Adrenal gland (tissue), 12 donors: ENCODE measurements around the gene TAS1R1. TPM values are rescaled to one million over a fixed set of nuclear protein-coding genes. Genes with fewer than 3 reads are reported as not detected.
A peak's percentile ranks its signal among the peaks of the same experiment; 100 is the strongest.

Experiments used
- DNase-seq, 7 donors: peaks; one replicate each; pipeline ENCODE4 v3.0.0-alpha.2; 2019 to 2020
- H3K27ac ChIP-seq, 5 donors: fragments of 200-600 bp; sonication (generic) in 4 of 5; 1 replicate in 3 of 5; 2 replicates in 2 of 5; pipeline versions ENCODE4 v1.5.1 to v1.8.0; 2016 to 2020; ENCODE audit warnings: mild to moderate bottlenecking in 1 of 5
- H3K27me3 ChIP-seq: fragments of 200-600 bp; 2 replicates; pipeline ENCODE4 v1.8.0; 2021
- H3K36me3 ChIP-seq, 2 donors: fragments of 200-600 bp; replicated peaks in 1 of 2; 1 replicate in 1 of 2; 2 replicates in 1 of 2; pipeline versions ENCODE4 v1.5.1 to v1.8.0; 2018 to 2022
- H3K4me1 ChIP-seq, 2 donors: fragments of 200-600 bp; replicated peaks in 1 of 2; 1 replicate in 1 of 2; 2 replicates in 1 of 2; pipeline versions ENCODE4 v1.5.1 to v1.8.0; 2018 to 2021
- H3K4me3 ChIP-seq, 4 donors: fragments of 200-600 bp; sonication (generic) in 3 of 4; one replicate each; pipeline ENCODE4 v1.5.1; 2016 to 2018
- H3K9me3 ChIP-seq, 3 donors: fragments of 200-600 bp; sonication (generic) in 1 of 3; replicated peaks in 1 of 3; 1 replicate in 2 of 3; 2 replicates in 1 of 3; pipeline versions ENCODE4 v1.5.1 to v1.8.0; 2016 to 2021
- CTCF ChIP-seq, 6 experiments: fragments of 450-650 bp in 4 of 6; fragments of 200-600 bp in 2 of 6; sonication (generic) in 1 of 6; IDR thresholded peaks; 1 replicate in 5 of 6; 2 replicates in 1 of 6; pipeline versions ENCODE4 v1.5.1 to v1.8.0; 2016 to 2021; ENCODE audit warnings: antibody characterized with exemption in 6 of 6, mild to moderate bottlenecking in 2 of 6, moderate library complexity in 1 of 6
- POLR2A ChIP-seq, 2 donors: fragments of 450-650 bp; IDR thresholded peaks; one replicate each; pipeline ENCODE4 v1.6.1; 2017; ENCODE audit warnings: antibody characterized with exemption in 2 of 2, mild to moderate bottlenecking in 2 of 2, moderate library complexity in 1 of 2
- WGBS, 4 donors: extraction: QIAGEN DNeasy Blood & Tissue Kit in 2 of 4; methylation state at CpG; one replicate each; pipeline versions ENCODE4 v1.1.5 to v1.1.7; 2013 to 2017; 5-methylcytosine and 5-hydroxymethylcytosine counted together
- intact Hi-C, 2 donors: fragments of 100-400 bp; cut with DNase I; formaldehyde crosslinking; loops; one replicate each; pipeline versions ENCODE4 v1.14.1 to v1.15.0; 2022 to 2023
- polyA plus RNA-seq, 3 donors: library from polyadenylated mRNA; stranded (reverse); fragments of 200-250 nt in 2 of 3; fragments of 350-450 nt in 1 of 3; fragmentation: Illumina TruSeq in 1 of 3; extraction: RNeasy Lipid Tissue Mini Kit (QIAGEN cat#74804) in 1 of 3; gene quantifications; one replicate each; pipeline ENCODE4 v1.2.3, GENCODE V29; 2013 to 2014
- total RNA-seq, 9 donors: library from RNA; depleted of rRNA in 4 of 9; stranded (reverse); fragments of >200 nt in 4 of 9; fragments of 120-200 nt in 1 of 9; fragmentation: NEBNext Ultra II Directional in 1 of 9; extraction: Animal tissue kit (Norgen Biotek cat#: 25700) in 1 of 9; gene quantifications; one replicate each; pipeline versions ENCODE4 v1.1.0 to v1.2.4, GENCODE V29; 2013 to 2023
- donor health status: healthy with polysubstance abuse.
- donor health status: Bipolar disorder and iron deficiency.
- donor health status: DM: yes; HTN: yes; CAD: no.
- donor health status: DM: no; HTN: no; CAD: no.
- donor health status: DM: no; HTN: no; CAD: no.
- donor health status: DM: yes; HTN: yes; CAD: no.

Gene TAS1R1
- total and polyA plus RNA-seq, 12 donors: 0.11 to 0.83 (median 0.40) TPM; not detected in 5

GRCh38 chr1:6578624-6579373 is 23.7 kb downstream of the TAS1R1 start:
- H3K4me3 ChIP-seq: peak overlapping the region in 1 of 4 donors; percentile 91
- intact Hi-C loops: no loop called here
- no peaks in the 10 kb centered on the region for H3K27me3 ChIP-seq
- no peaks in the 10 kb centered on the region for H3K36me3 ChIP-seq
- peaks cover 17 to 31% of the 10 kb centered on the region in 2 donors for H3K4me1 ChIP-seq
- no peak for TF ChIP-seq CTCF (IDR thresholded peaks at IDR 0.05)
- no peak for TF ChIP-seq POLR2A (IDR thresholded peaks at IDR 0.05)
- DNase-seq: peak in 1 of 7 donors; percentile 24
- peak overlapping the region in 3 of 5 donors; percentile 86 to 97 (median 95) for H3K27ac ChIP-seq
- WGBS, 4 donors: 88 to 93% (median 89%) methylated on average over 9 to 14 of the region's 14 CpGs
- H3K9me3 ChIP-seq: no peaks in the 10 kb centered on the region

- intact Hi-C loops: no loop called here
- Histone ChIP-seq H3K4me3 (peak within 1 kb of the TSS; percentile 26 to 91 (median 72)), H3K27me3 (no peaks in the 10 kb centered on the region), H3K27ac (peak within 1 kb of the TSS; percentile 26 to 97 (median 86)), H3K9me3 (no peaks in the 10 kb centered on the region), H3K4me1 (peaks cover 17 to 31% of the 10 kb centered on the region in 2 donors), H3K36me3 (no peaks in the 10 kb centered on the region)
- 5 to 37% (median 13%) methylated on average over 16 to 58 of the region's 58 CpGs for WGBS, 4 donors
- TF ChIP-seq CTCF (IDR thresholded peaks at IDR 0.05) (no peak), POLR2A (IDR thresholded peaks at IDR 0.05) (peak; percentile 75 to 92)
- DNase-seq: peak; percentile 99 to 100 (median 100)
These were observed 24.4 kb downstream of the TAS1R1 start, which contains the start of gene ZBTB48 for GRCh38 chr1:6579374-6580118. Gene ZBTB48 (plus strand): TSS chr1:6579994. CDS start chr1:6580610, 616 bp downstream.

- Histone ChIP-seq H3K27me3 (no peaks in the 10 kb centered on the region), H3K9me3 (no peaks in the 10 kb centered on the region), H3K27ac (peak overlapping the region; percentile 26 to 97 (median 86)), H3K36me3 (no peaks in the 10 kb centered on the region), H3K4me1 (peaks cover 17 to 31% of the 10 kb centered on the region in 2 donors), H3K4me3 (peak overlapping the region; percentile 26 to 91 (median 72))
- no peak for DNase-seq
- TF ChIP-seq CTCF (IDR thresholded peaks at IDR 0.05) (no peak), POLR2A (IDR thresholded peaks at IDR 0.05) (no peak)
- WGBS, 4 donors: 0% methylated on average over 8 to 30 of the region's 30 CpGs
- intact Hi-C loops: no loop called here
These were observed 25.0 kb downstream of the TAS1R1 start for GRCh38 chr1:6580119-6580592.
